ENCODE results near the gene C1orf226.

C1orf226 gene

DNA sequence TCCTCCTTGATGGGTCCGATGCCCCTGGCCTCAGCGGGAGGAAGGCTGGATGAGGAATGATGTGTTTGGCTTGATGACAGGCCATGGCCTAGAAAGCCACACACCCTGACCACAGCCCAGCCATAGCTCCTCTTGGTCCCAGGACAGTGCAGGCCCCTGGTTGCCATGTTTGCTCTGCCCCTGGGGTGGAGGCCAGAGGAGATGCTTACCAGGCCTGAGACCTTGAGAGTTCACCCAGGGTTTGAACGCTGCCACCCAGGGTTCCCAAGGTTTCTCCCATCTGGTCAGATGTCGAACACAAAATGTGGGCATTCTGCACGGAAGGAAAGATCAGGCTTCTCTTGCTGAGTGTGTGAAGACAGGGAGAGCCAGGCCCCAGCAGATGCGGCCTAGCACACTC lies 2.6 kb downstream of the C1orf226 start:
- TF ChIP-seq, protein P1, sequence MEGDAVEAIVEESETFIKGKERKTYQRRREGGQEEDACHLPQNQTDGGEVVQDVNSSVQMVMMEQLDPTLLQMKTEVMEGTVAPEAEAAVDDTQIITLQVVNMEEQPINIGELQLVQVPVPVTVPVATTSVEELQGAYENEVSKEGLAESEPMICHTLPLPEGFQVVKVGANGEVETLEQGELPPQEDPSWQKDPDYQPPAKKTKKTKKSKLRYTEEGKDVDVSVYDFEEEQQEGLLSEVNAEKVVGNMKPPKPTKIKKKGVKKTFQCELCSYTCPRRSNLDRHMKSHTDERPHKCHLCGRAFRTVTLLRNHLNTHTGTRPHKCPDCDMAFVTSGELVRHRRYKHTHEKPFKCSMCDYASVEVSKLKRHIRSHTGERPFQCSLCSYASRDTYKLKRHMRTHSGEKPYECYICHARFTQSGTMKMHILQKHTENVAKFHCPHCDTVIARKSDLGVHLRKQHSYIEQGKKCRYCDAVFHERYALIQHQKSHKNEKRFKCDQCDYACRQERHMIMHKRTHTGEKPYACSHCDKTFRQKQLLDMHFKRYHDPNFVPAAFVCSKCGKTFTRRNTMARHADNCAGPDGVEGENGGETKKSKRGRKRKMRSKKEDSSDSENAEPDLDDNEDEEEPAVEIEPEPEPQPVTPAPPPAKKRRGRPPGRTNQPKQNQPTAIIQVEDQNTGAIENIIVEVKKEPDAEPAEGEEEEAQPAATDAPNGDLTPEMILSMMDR (IDR thresholded peaks at IDR 0.05; ENCODE audit: low read depth, low read length) = no peak
- no peak for DNase-seq (ENCODE audit: extremely low read depth, low read depth)

GRCh38 chr1:162384601-162385279 lies 3.2 kb downstream of the C1orf226 start:
- TF ChIP-seq, protein P1 (IDR thresholded peaks at IDR 0.05; ENCODE audit: low read depth, low read length) = no peak
- no peak for DNase-seq (ENCODE audit: extremely low read depth, low read depth)

DNA sequence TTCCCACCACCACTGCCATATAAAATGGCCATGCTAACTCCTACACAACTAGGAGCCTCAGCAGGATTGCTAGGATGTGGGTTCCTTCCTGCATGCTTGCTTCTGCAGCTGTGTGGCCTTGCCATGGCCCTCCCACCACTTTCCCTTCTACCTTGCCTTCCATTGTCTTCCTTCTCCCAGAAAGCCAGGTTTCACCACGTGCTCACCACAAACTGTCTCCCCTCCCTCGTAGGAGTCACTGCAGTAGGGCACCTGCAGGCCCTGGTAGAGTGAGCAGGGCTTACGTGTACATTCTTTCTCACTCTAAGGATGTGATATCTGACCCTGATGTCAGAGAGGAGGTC lies 3.7 kb downstream of the C1orf226 start:
- DNase-seq (ENCODE audit: extremely low read depth, low read depth) = no peak
- TF ChIP-seq, protein P1 (IDR thresholded peaks at IDR 0.05; ENCODE audit: low read depth, low read length) = no peak

- DNase-seq (ENCODE audit: extremely low read depth, low read depth) = no peak
Measured at GRCh38 chr1:162385702-162386101, 4.2 kb downstream of the C1orf226 start.

DNA sequence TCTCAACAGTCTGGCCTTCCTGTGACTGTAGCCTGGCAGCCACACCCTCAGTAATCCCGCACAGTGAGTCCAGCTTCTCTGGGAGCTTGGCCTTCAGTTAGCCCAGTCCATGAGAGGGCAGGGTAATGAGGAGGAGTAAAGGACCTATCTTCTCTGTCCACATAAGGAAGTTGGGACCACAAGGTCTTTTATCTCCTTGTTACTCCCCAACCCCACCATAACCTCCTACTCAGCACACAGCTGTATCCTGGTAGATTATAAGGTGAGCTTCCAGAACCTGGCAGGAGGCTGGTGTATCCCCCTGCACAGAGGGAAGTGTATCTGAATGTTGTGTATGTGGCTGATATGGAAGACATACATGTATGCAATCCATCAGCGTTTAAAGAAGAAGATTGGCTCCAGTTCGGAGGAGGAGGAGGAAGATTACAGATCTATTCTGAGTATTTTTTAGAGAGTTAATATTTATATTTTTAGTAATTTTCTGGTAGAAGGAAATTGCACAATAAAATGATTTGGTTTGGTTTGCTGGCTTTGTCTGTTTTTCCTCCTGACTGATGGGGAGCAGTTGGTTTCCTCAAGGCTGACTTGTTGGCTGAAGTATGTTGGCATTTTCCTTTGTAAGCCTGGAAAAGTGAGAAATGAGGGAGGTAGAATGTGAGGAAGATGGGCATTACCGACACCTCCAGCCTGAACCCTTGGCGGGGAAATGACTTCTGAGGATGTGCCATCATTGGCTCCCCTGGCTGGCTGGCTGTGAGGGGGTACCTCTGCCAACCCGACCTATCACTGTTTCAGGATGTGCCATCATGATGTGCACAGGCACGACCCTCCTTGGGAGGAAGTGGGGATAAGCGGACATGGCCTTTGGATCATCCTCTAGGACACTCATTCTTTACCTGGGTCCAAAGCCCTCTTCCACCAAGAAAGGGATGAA lies 5.0 kb downstream of the C1orf226 start:
- DNase-seq (ENCODE audit: extremely low read depth, low read depth) = no peak
- TF ChIP-seq, protein P1 (IDR thresholded peaks at IDR 0.05; ENCODE audit: low read depth, low read length) = no peak

More at GRCh38 chr1:162385702-162386101, 4.2 kb downstream of the C1orf226 start:
- TF ChIP-seq, protein P1 (IDR thresholded peaks at IDR 0.05; ENCODE audit: low read depth, low read length) = no peak

- DNase-seq (ENCODE audit: extremely low read depth, low read depth) = no peak
- TF ChIP-seq, protein P1 (IDR thresholded peaks at IDR 0.05; ENCODE audit: low read depth, low read length) = no peak
Measured at GRCh38 chr1:162387226-162388082, 5.9 kb downstream of the C1orf226 start.

Data from AG09319 (cell line).